Body of pancreas (tissue), 4 donors: ENCODE data around the gene PRPS1.

ENCODE experiments used
- CTCF ChIP-seq, 7 experiments: fragments of 450-650 bp in 4 of 7; fragments of 200-600 bp in 3 of 7; sonication (generic) in 3 of 7; IDR thresholded peaks; one replicate each; pipeline ENCODE4 v1.5.1; 2016 to 2019; ENCODE audit warnings: antibody characterized with exemption in 7 of 7
- POLR2A ChIP-seq, 3 donors: fragments of 450-650 bp; IDR thresholded peaks; one replicate each; pipeline ENCODE4 v1.6.1; 2016; ENCODE audit warnings: antibody characterized with exemption in 3 of 3, mild to moderate bottlenecking in 2 of 3

- TF ChIP-seq CTCF (IDR thresholded peaks at IDR 0.05) = no peak
- no peak for TF ChIP-seq POLR2A (IDR thresholded peaks at IDR 0.05)
These were observed 53.9 kb downstream of the PRPS1 start for GRCh38 chrX:107682256-107682655.
